ENCODE results near the gene OMG. TPM values are rescaled to one million over a fixed set of nuclear protein-coding genes. Genes with fewer than 3 reads are reported as not detected.
"Not testable (repeated sequence)": the region's sequence is repeated elsewhere in the genome, so short reads cannot be mapped to it uniquely, and the experiment has no call there.

The OMG gene
- total and polyA plus RNA-seq, 3 donors from 2014 or later: 0.95 TPM; not detected in 2

DNA sequence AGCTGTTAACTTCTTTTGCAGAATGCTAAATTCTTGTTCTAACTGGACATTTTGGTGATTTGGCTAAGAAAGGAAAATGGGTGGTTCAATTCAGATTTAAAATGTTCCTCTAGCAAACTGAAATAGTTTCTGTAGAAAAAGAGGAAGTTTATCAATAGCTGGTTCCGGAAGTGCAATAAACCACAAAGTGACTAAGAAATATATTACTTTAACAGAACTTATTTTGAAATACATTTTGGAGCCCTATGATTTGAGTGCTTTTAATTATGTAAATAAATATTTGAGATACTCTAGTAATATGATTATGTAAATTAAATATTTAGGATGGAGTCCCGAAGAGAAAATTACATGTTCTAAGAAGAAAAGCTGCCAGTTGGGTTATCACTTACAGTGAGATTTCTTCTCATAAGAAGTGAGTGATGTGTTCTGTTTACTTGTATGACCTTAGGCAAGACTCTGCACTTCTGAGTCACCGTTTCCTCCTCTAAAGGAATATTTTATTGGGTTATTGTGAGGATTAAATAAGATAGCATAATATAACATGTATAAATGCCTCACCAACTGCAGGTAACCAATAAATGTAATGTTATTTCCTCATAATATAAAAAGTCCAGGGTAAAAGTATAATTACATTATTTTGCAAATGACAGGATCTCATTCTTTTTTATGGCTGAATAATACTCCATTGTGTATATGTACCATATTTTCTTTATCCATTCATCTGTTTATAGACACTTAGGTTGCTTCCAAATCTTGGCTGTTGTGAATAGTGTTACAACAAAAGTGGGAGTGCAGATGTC is 17.1 kb upstream of the OMG start, which contains the start of gene EVI2B:
Gene EVI2B, minus strand, starts transcription at position 73 of the 800 bp plus-strand sequence. CDS start 8,445 bp downstream, outside the sequence.
- H3K4me1 ChIP-seq: no peaks in the 10 kb centered on the region
- H3K27ac ChIP-seq: no peak within 1 kb of the TSS
- DNase-seq: no peak
- no peaks in the 10 kb centered on the region for H3K27me3 ChIP-seq
- H3K9me3 ChIP-seq: no peaks in the 10 kb centered on the region
- peak within 1 kb of the TSS in 1 of 2 donors; percentile 6 for H3K4me3 ChIP-seq
- H3K36me3 ChIP-seq (ENCODE audit: low read depth, missing control alignments): no peaks in the 10 kb centered on the region
- intact Hi-C loops (cut with DNase I; ENCODE audit: low total_unique reads): no loop called here
- 80 to 90% methylated on average over 3 of the region's 3 CpGs for WGBS, 2 donors
- TF ChIP-seq, protein P1, sequence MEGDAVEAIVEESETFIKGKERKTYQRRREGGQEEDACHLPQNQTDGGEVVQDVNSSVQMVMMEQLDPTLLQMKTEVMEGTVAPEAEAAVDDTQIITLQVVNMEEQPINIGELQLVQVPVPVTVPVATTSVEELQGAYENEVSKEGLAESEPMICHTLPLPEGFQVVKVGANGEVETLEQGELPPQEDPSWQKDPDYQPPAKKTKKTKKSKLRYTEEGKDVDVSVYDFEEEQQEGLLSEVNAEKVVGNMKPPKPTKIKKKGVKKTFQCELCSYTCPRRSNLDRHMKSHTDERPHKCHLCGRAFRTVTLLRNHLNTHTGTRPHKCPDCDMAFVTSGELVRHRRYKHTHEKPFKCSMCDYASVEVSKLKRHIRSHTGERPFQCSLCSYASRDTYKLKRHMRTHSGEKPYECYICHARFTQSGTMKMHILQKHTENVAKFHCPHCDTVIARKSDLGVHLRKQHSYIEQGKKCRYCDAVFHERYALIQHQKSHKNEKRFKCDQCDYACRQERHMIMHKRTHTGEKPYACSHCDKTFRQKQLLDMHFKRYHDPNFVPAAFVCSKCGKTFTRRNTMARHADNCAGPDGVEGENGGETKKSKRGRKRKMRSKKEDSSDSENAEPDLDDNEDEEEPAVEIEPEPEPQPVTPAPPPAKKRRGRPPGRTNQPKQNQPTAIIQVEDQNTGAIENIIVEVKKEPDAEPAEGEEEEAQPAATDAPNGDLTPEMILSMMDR (IDR thresholded peaks at IDR 0.05): no peak
- TF ChIP-seq POLR2A (IDR thresholded peaks at IDR 0.05): no peak

DNA sequence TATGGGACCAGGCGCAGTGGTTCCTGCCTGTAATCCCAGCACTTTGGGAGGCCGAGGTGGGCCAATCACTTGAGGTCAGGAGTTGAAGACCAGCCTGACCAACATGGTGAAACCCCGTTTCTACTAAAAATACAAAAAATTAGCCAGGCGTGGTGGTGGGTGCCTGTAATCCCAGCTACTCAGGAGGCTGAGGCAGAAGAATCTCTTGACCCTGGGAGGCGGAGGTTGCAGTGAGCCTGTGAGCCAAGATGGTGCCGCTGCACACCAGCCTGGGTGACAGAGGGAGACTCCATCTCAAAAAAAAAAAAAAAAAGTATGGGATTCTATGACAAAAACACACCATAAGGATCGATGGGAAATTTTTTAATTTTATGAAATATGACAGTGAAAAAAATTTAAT is 15.2 kb upstream of the OMG start:
- H3K4me1 ChIP-seq; H3K27ac ChIP-seq; H3K4me3 ChIP-seq; intact Hi-C loops (cut with DNase I; ENCODE audit: low total_unique reads); H3K27me3 ChIP-seq; H3K36me3 ChIP-seq (ENCODE audit: low read depth, missing control alignments); DNase-seq; H3K9me3 ChIP-seq: not testable (repeated sequence)
- WGBS, 2 donors: 83 to 86% methylated on average over 7 of the region's 7 CpGs

DNA sequence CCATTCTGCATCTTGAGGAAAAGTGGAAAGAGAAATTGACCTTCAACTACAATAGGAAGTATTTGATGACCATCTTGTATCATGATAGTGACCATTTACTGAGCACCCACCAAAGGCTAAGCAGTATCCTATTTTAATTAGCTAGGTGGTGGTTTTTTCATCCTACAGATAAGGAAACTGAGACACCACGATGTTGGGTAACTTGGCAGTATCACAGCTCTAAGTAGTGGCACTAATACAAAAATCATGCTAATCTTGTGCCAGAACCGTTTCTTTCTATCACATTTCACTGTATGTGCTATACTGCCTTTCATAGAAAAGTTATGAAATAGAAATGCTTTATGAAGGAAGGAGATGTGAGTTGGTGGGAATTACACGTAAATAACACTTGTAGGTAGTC is 14.5 kb upstream of the OMG start:
- no peaks in the 10 kb centered on the region for H3K27me3 ChIP-seq
- no peaks in the 10 kb centered on the region for H3K4me1 ChIP-seq
- WGBS, 2 donors: 83 to 93% methylated on average over 3 of the region's 3 CpGs
- no peak overlapping the region for H3K4me3 ChIP-seq
- intact Hi-C loops (cut with DNase I; ENCODE audit: low total_unique reads): no loop called here
- TF ChIP-seq, protein P1 (IDR thresholded peaks at IDR 0.05): no peak
- no peak for TF ChIP-seq POLR2A (IDR thresholded peaks at IDR 0.05)
- H3K27ac ChIP-seq: no peak overlapping the region
- H3K36me3 ChIP-seq (ENCODE audit: low read depth, missing control alignments): no peaks in the 10 kb centered on the region
- no peak for DNase-seq
- H3K9me3 ChIP-seq: no peaks in the 10 kb centered on the region

DNA sequence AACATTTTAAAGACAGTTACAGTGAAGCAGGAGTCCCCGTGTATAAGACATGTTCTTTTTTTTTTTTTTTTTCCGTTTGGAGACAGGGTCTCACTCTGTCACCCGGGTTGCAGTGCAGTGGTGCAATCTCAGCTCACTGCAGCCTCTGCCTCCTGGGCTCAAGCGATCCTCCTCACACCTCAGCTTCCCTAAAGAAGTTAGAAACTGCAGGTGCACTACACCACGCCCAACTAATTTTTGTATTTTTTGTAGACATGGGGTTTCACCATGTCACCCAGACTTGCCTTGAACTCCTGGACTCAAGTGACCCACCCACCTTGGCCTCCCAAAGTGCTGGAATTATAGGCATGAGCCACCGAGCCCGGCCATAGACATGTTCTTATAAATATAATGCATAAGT is 13.8 kb upstream of the OMG start:
- Histone ChIP-seq H3K4me1 (no peaks in the 10 kb centered on the region), H3K4me3 (no peak overlapping the region), H3K9me3 (no peaks in the 10 kb centered on the region), H3K36me3 (ENCODE audit: low read depth, missing control alignments) (no peaks in the 10 kb centered on the region), H3K27me3 (no peaks in the 10 kb centered on the region), H3K27ac (no peak overlapping the region)
- 88 to 89% methylated on average over 7 of the region's 7 CpGs for WGBS, 2 donors
- no peak for DNase-seq
- TF ChIP-seq POLR2A (IDR thresholded peaks at IDR 0.05): no peak
- TF ChIP-seq, protein P1 (IDR thresholded peaks at IDR 0.05): no peak
- intact Hi-C loops (cut with DNase I; ENCODE audit: low total_unique reads): no loop called here

DNA sequence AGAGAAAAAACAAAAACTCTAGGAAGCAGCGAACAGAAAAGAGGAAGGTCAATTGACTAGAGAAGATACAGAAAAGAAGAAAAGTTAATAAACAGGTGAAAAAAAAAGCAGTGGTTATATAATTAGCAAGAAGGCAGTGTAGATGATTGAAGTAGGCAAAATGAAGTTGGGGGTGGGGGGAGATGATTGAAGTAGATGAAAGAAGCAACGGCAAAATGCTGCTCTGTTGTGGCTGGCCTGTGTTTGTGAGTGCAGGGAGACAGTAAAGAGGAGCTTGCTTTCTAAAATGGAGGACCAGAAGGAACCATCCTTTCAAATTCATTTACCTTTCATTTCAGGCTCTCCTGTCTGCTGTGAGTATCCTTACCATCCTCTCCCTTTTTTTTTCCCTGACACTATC is 13.2 kb upstream of the OMG start:
- no peak for DNase-seq
- Histone ChIP-seq H3K9me3 (no peaks in the 10 kb centered on the region), H3K36me3 (ENCODE audit: low read depth, missing control alignments) (no peaks in the 10 kb centered on the region), H3K27me3 (no peaks in the 10 kb centered on the region), H3K27ac (no peak overlapping the region), H3K4me1 (no peaks in the 10 kb centered on the region), H3K4me3 (no peak overlapping the region)
- 57 to 63% methylated on average over 2 of the region's 2 CpGs for WGBS, 2 donors
- no peak for TF ChIP-seq POLR2A (IDR thresholded peaks at IDR 0.05)
- TF ChIP-seq, protein P1 (IDR thresholded peaks at IDR 0.05): no peak
- intact Hi-C loops (cut with DNase I; ENCODE audit: low total_unique reads): no loop called here

Measured in testis (tissue), 3 donors.